WTC11 (cell line): ENCODE measurements around the gene CCDC136. TPM values are rescaled to one million over a fixed set of nuclear protein-coding genes. Genes with fewer than 3 reads are reported as not detected.

ENCODE experiments used
- ATAC-seq: fragments of 200-7000 bp; cut with Tn5 transposase; 2 replicates; pipeline ENCODE4 v1.10.0; 2021; ENCODE audit warnings: mild to moderate bottlenecking, moderate library complexity
- CTCF ChIA-PET: fragments of 300-600 bp; sonication (Branson Sonifier 250); formaldehyde crosslinking; loops from one replicate; lab custom pipeline; 2021; ENCODE audit warnings: antibody characterized with exemption; lab: Charles Lee
- POLR2A ChIA-PET: fragments of 350-600 bp; sonication (Branson Sonifier 250); formaldehyde crosslinking; loops from one replicate; lab custom pipeline; 2021; ENCODE audit warnings: antibody characterized with exemption; lab: Charles Lee
- DNase-seq: peaks from one replicate; pipeline ENCODE4 v3.0.0; 2021; ENCODE audit warnings: low spot score
- H3K27ac Mint-ChIP-seq: 2 replicates; pipeline ENCODE4 v1.8.0; 2021; ENCODE audit warnings: mixed read lengths
- H3K27me3 Mint-ChIP-seq: 2 replicates; pipeline ENCODE4 v1.8.0; 2021; ENCODE audit warnings: low read depth, mild to moderate bottlenecking, moderate library complexity, mixed read lengths
- H3K36me3 Mint-ChIP-seq: 2 replicates; pipeline ENCODE4 v1.8.0; 2021; ENCODE audit warnings: mixed read lengths
- H3K4me1 Mint-ChIP-seq: 2 replicates; pipeline ENCODE4 v1.8.0; 2022; ENCODE audit warnings: mixed read lengths
- H3K4me3 Mint-ChIP-seq: 2 replicates; pipeline ENCODE4 v1.8.0; 2021; ENCODE audit warnings: mild to moderate bottlenecking, moderate library complexity, mixed read lengths
- H3K9me3 Mint-ChIP-seq: 2 replicates; pipeline ENCODE4 v1.8.0; 2021; ENCODE audit warnings: mixed read lengths
- ETV6 ChIP-seq: sonication (generic); formaldehyde crosslinking; IDR thresholded peaks from 2 replicates; pipeline ENCODE4 v1.8.1; 2022; ENCODE audit warnings: mild to moderate bottlenecking, missing genetic modification reagents
- FOXK1 ChIP-seq: sonication (generic); formaldehyde crosslinking; IDR thresholded peaks from 2 replicates; pipeline ENCODE4 v1.8.0; 2022; ENCODE audit warnings: mild to moderate bottlenecking, moderate library complexity, missing genetic modification reagents
- FOXP1 ChIP-seq: sonication (generic); formaldehyde crosslinking; IDR thresholded peaks from 2 replicates; pipeline ENCODE4 v1.8.0; 2022; ENCODE audit warnings: missing genetic modification reagents, mild to moderate bottlenecking, moderate library complexity, borderline replicate concordance
- GRHL2 ChIP-seq: fragments of 250-450 bp; sonication (Bioruptor Pico); IDR thresholded peaks from 2 replicates; pipeline ENCODE4 v1.8.0; 2022; ENCODE audit warnings: mild to moderate bottlenecking, moderate library complexity; ENCODE audit not compliant: insufficient replicate concordance, severe bottlenecking
- JAZF1 ChIP-seq: fragments of 250-450 bp; sonication (Bioruptor Pico); IDR thresholded peaks from 2 replicates; pipeline ENCODE4 v1.9.0; 2021; ENCODE audit warnings: moderate library complexity, mild to moderate bottlenecking, inconsistent platforms
- SMAD3 ChIP-seq: sonication (generic); formaldehyde crosslinking; IDR thresholded peaks from 2 replicates; pipeline ENCODE4 v1.8.0; 2022; ENCODE audit warnings: missing genetic modification reagents, mild to moderate bottlenecking, borderline replicate concordance
- SOX15 ChIP-seq: fragments of 250-450 bp; sonication (Bioruptor Pico); IDR thresholded peaks from 2 replicates; pipeline ENCODE4 v1.9.0; 2021; ENCODE audit warnings: mild to moderate bottlenecking
- ZNF138 ChIP-seq: sonication (generic); formaldehyde crosslinking; conservative IDR thresholded peaks from 2 replicates; pipeline ENCODE4 v1.8.1; 2022; ENCODE audit warnings: mild to moderate bottlenecking, moderate library complexity, missing genetic modification reagents
- ZNF232 ChIP-seq: sonication (generic); formaldehyde crosslinking; IDR thresholded peaks from 2 replicates; pipeline ENCODE4 v1.8.0; 2022; ENCODE audit warnings: mild to moderate bottlenecking, missing genetic modification reagents
- ZNF281 ChIP-seq: sonication (generic); formaldehyde crosslinking; IDR thresholded peaks from 2 replicates; pipeline ENCODE4 v1.8.0; 2023; ENCODE audit warnings: mild to moderate bottlenecking, missing genetic modification reagents
- ZNF317 ChIP-seq: sonication (generic); formaldehyde crosslinking; IDR thresholded peaks from 2 replicates; pipeline ENCODE4 v1.8.1; 2023; ENCODE audit warnings: low read depth, mild to moderate bottlenecking, moderate library complexity, missing genetic modification reagents, borderline replicate concordance
- ZNF396 ChIP-seq: fragments of 250-450 bp; sonication (Bioruptor Pico); IDR thresholded peaks from 2 replicates; pipeline ENCODE4 v1.8.0; 2021; ENCODE audit warnings: mild to moderate bottlenecking, moderate library complexity, borderline replicate concordance
- total RNA-seq: library from RNA; stranded (reverse); gene quantifications from 3 replicates; pipeline ENCODE4 v1.2.3, GENCODE V29; 2021
- TF ChIP-seq, protein P1 (sequence below): sonication (generic); formaldehyde crosslinking; IDR thresholded peaks from 2 replicates; pipeline ENCODE4 v1.8.0; 2023; ENCODE audit warnings: missing genetic modification reagents, mild to moderate bottlenecking, borderline replicate concordance
- TF ChIP-seq, protein P2 (sequence below): fragments of 250-450 bp; sonication (Bioruptor Pico); IDR thresholded peaks from 2 replicates; pipeline ENCODE4 v1.9.0; 2021; ENCODE audit warnings: moderate library complexity, mild to moderate bottlenecking, inconsistent platforms, borderline replicate concordance
- TF ChIP-seq, protein P3 (sequence below): sonication (generic); formaldehyde crosslinking; IDR thresholded peaks from 2 replicates; pipeline ENCODE4 v1.8.1; 2023; ENCODE audit warnings: mild to moderate bottlenecking, missing genetic modification reagents, borderline replicate concordance
- TF ChIP-seq, protein P4 (sequence below): sonication (generic); formaldehyde crosslinking; IDR thresholded peaks from 2 replicates; pipeline ENCODE4 v1.8.1; 2022; ENCODE audit warnings: low read depth, mild to moderate bottlenecking, moderate library complexity, missing genetic modification reagents, borderline replicate concordance

The CCDC136 gene
- total RNA-seq, 1 experiment from 2014 or later = 51.0 TPM

DNA sequence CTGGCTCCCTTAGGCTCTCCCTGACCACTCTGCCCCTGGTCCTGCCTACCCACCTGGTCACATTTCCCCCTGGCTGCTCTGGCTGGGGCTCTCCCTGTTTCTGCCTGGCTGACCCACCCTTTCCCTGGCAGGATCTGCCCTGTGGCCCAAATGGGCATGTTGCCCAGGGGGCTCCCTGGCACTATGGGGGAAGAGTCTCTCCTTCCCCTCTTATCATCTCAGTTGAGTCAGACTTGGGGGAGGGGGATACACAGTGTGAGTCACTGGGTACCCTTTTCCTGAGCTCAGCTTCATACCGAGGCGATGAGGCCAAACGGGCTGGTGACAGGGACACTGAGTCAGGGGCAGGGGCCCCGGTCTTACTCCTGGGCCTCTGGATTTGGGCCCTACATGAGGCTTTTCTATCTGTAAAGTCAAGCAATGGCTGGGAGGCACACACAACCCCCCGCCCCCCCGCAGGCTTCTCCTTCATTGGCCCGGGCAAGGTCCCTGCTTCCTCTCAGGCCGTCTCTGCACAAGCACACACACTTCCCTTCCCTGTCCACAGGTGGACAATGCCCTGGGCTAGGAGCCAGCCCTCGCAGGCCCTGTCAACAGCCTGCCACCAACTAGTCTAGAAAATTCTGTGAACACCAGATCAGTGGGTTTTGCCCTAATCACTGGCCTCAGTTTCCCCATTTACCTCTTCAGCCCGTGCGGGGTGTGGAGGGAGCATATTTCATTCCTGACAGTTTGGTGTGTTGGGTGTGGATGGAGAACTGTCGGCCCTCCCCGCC, 37.8 kb downstream of the CCDC136 start:
- H3K9me3 Mint-ChIP-seq = no peaks in the 10 kb centered on the region
- ChIA-PET CTCF (interaction anchor here (1.0 to 2.6 kb wide), 4 partner anchors 12 to 51 kb away, joined by 3 to 9 read pairs (median 4); no protein-coding TSS in a partner anchor), POLR2A (interaction anchor here (0.7 kb wide), 1 partner anchor 91 kb away, joined by 6 read pairs; no protein-coding TSS in a partner anchor)
- TF ChIP-seq, protein P1, sequence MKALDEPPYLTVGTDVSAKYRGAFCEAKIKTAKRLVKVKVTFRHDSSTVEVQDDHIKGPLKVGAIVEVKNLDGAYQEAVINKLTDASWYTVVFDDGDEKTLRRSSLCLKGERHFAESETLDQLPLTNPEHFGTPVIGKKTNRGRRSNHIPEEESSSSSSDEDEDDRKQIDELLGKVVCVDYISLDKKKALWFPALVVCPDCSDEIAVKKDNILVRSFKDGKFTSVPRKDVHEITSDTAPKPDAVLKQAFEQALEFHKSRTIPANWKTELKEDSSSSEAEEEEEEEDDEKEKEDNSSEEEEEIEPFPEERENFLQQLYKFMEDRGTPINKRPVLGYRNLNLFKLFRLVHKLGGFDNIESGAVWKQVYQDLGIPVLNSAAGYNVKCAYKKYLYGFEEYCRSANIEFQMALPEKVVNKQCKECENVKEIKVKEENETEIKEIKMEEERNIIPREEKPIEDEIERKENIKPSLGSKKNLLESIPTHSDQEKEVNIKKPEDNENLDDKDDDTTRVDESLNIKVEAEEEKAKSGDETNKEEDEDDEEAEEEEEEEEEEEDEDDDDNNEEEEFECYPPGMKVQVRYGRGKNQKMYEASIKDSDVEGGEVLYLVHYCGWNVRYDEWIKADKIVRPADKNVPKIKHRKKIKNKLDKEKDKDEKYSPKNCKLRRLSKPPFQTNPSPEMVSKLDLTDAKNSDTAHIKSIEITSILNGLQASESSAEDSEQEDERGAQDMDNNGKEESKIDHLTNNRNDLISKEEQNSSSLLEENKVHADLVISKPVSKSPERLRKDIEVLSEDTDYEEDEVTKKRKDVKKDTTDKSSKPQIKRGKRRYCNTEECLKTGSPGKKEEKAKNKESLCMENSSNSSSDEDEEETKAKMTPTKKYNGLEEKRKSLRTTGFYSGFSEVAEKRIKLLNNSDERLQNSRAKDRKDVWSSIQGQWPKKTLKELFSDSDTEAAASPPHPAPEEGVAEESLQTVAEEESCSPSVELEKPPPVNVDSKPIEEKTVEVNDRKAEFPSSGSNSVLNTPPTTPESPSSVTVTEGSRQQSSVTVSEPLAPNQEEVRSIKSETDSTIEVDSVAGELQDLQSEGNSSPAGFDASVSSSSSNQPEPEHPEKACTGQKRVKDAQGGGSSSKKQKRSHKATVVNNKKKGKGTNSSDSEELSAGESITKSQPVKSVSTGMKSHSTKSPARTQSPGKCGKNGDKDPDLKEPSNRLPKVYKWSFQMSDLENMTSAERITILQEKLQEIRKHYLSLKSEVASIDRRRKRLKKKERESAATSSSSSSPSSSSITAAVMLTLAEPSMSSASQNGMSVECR (CRISPR knock-in tag) = no peak
- TF ChIP-seq FOXK1 (CRISPR knock-in tag) = no peak
- TF ChIP-seq SOX15 (CRISPR knock-in tag) = no peak
- no peak for TF ChIP-seq ZNF396
- TF ChIP-seq, protein P2, sequence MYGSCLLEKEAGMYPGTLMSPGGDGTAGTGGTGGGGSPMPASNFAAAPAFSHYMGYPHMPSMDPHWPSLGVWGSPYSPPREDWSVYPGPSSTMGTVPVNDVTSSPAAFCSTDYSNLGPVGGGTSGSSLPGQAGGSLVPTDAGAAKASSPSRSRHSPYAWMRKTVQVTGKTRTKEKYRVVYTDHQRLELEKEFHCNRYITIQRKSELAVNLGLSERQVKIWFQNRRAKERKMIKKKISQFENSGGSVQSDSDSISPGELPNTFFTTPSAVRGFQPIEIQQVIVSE = no peak
- TF ChIP-seq SMAD3 (CRISPR knock-in tag) = no peak
- no peak for TF ChIP-seq ZNF232 (CRISPR knock-in tag)
- TF ChIP-seq ZNF138 (CRISPR knock-in tag) = no peak
- TF ChIP-seq, protein P3, sequence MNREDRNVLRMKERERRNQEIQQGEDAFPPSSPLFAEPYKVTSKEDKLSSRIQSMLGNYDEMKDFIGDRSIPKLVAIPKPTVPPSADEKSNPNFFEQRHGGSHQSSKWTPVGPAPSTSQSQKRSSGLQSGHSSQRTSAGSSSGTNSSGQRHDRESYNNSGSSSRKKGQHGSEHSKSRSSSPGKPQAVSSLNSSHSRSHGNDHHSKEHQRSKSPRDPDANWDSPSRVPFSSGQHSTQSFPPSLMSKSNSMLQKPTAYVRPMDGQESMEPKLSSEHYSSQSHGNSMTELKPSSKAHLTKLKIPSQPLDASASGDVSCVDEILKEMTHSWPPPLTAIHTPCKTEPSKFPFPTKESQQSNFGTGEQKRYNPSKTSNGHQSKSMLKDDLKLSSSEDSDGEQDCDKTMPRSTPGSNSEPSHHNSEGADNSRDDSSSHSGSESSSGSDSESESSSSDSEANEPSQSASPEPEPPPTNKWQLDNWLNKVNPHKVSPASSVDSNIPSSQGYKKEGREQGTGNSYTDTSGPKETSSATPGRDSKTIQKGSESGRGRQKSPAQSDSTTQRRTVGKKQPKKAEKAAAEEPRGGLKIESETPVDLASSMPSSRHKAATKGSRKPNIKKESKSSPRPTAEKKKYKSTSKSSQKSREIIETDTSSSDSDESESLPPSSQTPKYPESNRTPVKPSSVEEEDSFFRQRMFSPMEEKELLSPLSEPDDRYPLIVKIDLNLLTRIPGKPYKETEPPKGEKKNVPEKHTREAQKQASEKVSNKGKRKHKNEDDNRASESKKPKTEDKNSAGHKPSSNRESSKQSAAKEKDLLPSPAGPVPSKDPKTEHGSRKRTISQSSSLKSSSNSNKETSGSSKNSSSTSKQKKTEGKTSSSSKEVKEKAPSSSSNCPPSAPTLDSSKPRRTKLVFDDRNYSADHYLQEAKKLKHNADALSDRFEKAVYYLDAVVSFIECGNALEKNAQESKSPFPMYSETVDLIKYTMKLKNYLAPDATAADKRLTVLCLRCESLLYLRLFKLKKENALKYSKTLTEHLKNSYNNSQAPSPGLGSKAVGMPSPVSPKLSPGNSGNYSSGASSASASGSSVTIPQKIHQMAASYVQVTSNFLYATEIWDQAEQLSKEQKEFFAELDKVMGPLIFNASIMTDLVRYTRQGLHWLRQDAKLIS (CRISPR knock-in tag) = no peak
- no peak for TF ChIP-seq FOXP1 (CRISPR knock-in tag)
- TF ChIP-seq JAZF1 (CRISPR knock-in tag) = no peak
- no peak for TF ChIP-seq GRHL2 (CRISPR knock-in tag)
- ATAC-seq = no peak
- H3K27me3 Mint-ChIP-seq = peaks cover 32% of the 10 kb centered on the region
- H3K27ac Mint-ChIP-seq = no peak overlapping the region
- DNase-seq = no peak
- H3K4me3 Mint-ChIP-seq = peak overlapping the region; percentile 64
- no peaks in the 10 kb centered on the region for H3K36me3 Mint-ChIP-seq
- peaks cover 38% of the 10 kb centered on the region for H3K4me1 Mint-ChIP-seq

GRCh38 chr7:128830231-128831177, 38.7 kb downstream of the CCDC136 start, which contains the start of gene FLNC:
Gene FLNC, plus strand, starts transcription at chr7:128830406. Its CDS starts 232 bp downstream, at chr7:128830638.
- DNase-seq = peak; percentile 45
- TF ChIP-seq ETV6 (CRISPR knock-in tag) (peak; percentile 95), JAZF1 (CRISPR knock-in tag) (no peak), ZNF317 (CRISPR knock-in tag) (0 out of 2 replicates have a peak, but pooled peaks have one; percentile 48), ZNF232 (CRISPR knock-in tag) (peak; percentile 93), ZNF281 (CRISPR knock-in tag) (peak; percentile 78; the same call in 1 of the 2 replicates)
- TF ChIP-seq, protein P4, sequence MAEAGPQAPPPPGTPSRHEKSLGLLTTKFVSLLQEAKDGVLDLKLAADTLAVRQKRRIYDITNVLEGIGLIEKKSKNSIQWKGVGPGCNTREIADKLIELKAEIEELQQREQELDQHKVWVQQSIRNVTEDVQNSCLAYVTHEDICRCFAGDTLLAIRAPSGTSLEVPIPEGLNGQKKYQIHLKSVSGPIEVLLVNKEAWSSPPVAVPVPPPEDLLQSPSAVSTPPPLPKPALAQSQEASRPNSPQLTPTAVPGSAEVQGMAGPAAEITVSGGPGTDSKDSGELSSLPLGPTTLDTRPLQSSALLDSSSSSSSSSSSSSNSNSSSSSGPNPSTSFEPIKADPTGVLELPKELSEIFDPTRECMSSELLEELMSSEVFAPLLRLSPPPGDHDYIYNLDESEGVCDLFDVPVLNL (CRISPR knock-in tag) = no peak

More at GRCh38 chr7:128830231-128831177, 38.7 kb downstream of the CCDC136 start, which contains the start of gene FLNC:
- H3K4me1 Mint-ChIP-seq = peaks cover 39% of the 10 kb centered on the region
- POLR2A ChIA-PET = interaction anchor here (0.9 to 1.2 kb wide), 4 partner anchors 8 to 59 kb away, joined by 3 read pairs; no protein-coding TSS in a partner anchor
- peaks cover 32% of the 10 kb centered on the region for H3K27me3 Mint-ChIP-seq
- ATAC-seq = peak; percentile 2; the same call in 1 of the 2 replicates
- no peaks in the 10 kb centered on the region for H3K36me3 Mint-ChIP-seq
- H3K4me3 Mint-ChIP-seq = peak within 1 kb of the TSS; percentile 77
- no peaks in the 10 kb centered on the region for H3K9me3 Mint-ChIP-seq
- no peak within 1 kb of the TSS for H3K27ac Mint-ChIP-seq
- CTCF ChIA-PET = interaction anchor here (0.6 to 5.8 kb wide), 12 partner anchors 11 to 449 kb away, joined by 3 to 97 read pairs (median 8); partner anchors contain the start of gene ATP6V1F
